Activated T-cell treated with anti-CD3 and anti-CD28 coated beads for 4 hours (primary cell): ENCODE results near the gene AS3MT.
"Not testable (repeated sequence)": the region's sequence is repeated elsewhere in the genome, so short reads cannot be mapped to it uniquely, and the experiment has no call there.

Experiments
- DNase-seq: peaks from one replicate; pipeline ENCODE4 v3.0.0-alpha.2; 2020

AS3MT gene

GRCh38 chr10:102869258-102870198 is at the start of gene AS3MT:
TSS of gene AS3MT (plus strand) at chr10:102869470. CDS start at chr10:102869593, 123 bp downstream.
- no peak for DNase-seq

- not testable (repeated sequence) for DNase-seq
Measured at GRCh38 chr10:102820008-102820407, 49.3 kb upstream of the AS3MT start.

GRCh38 chr10:102822222-102822621 is 47.0 kb upstream of the AS3MT start:
- no peak for DNase-seq

GRCh38 chr10:102824664-102825063 is 44.6 kb upstream of the AS3MT start:
- DNase-seq = no peak

- no peak for DNase-seq
Measured at GRCh38 chr10:102826148-102826796, 43.0 kb upstream of the AS3MT start.

- DNase-seq = no peak
Measured at GRCh38 chr10:102827597-102827975, 41.7 kb upstream of the AS3MT start.

GRCh38 chr10:102831322-102832071 is 37.8 kb upstream of the AS3MT start:
- DNase-seq = no peak

GRCh38 chr10:102832248-102832647 is 37.0 kb upstream of the AS3MT start:
- DNase-seq = no peak

GRCh38 chr10:102832987-102833386 is 36.3 kb upstream of the AS3MT start:
- no peak for DNase-seq

- no peak for DNase-seq
Measured at GRCh38 chr10:102834143-102834542, 35.1 kb upstream of the AS3MT start.

- peak; percentile 70 for DNase-seq
Measured at GRCh38 chr10:102835007-102835482, 34.2 kb upstream of the AS3MT start.

- no peak for DNase-seq
Measured at GRCh38 chr10:102837230-102837721, 32.0 kb upstream of the AS3MT start, which contains the start of gene CYP17A1. TSS of gene CYP17A1 (minus strand) at chr10:102837413. CDS start at chr10:102837361, 52 bp downstream.

GRCh38 chr10:102838276-102838927 is 30.9 kb upstream of the AS3MT start:
- DNase-seq = not testable (repeated sequence)

- DNase-seq = no peak
Measured at GRCh38 chr10:102841827-102842345, 27.4 kb upstream of the AS3MT start.

GRCh38 chr10:102843139-102843538 is 26.1 kb upstream of the AS3MT start:
- not testable (repeated sequence) for DNase-seq

GRCh38 chr10:102844190-102844776 is 25.0 kb upstream of the AS3MT start:
- DNase-seq = not testable (repeated sequence)

GRCh38 chr10:102845352-102845902 is 23.8 kb upstream of the AS3MT start:
- no peak for DNase-seq

- no peak for DNase-seq
Measured at GRCh38 chr10:102850025-102850518, 19.2 kb upstream of the AS3MT start.

GRCh38 chr10:102853237-102853636 is 16.0 kb upstream of the AS3MT start:
- DNase-seq = not testable (repeated sequence)

- not testable (repeated sequence) for DNase-seq
Measured at GRCh38 chr10:102855731-102856436, 13.4 kb upstream of the AS3MT start.
